Measurements from ENCODE around the gene PTPN13.

Gene PTPN13

DNA sequence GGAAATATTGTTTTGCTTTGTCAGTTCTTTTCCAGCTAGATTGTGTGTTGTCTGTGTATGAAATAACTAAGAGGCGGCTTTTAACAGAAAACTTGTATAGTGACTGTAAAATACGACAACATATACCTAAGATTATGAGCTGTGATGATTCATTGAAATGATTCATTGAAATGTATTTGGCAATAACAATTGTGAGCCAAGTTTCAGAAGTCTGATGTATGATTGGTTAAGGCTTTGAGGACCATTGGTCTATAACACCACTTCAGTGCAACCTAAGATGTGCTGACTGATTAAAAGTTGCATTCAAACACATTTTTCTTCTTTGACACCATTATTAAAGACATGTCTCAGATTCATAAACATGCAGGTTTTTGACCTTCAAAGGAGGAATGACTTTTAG, 76.6 kb downstream of the PTPN13 start:
- no peak overlapping the region for H3K4me2 ChIP-seq
- H3K36me3 ChIP-seq, result no peaks in the 10 kb centered on the region
- no peaks in the 10 kb centered on the region for H3K9me3 ChIP-seq (replicated peaks in 1 of 11)
- no peaks in the 10 kb centered on the region for H3K4me1 ChIP-seq
- no peak overlapping the region for H3K9ac ChIP-seq
- H3K4me3 ChIP-seq, result no peak overlapping the region
- H4K20me1 ChIP-seq, result no peaks in the 10 kb centered on the region
- H3K27me3 ChIP-seq, result no peaks in the 10 kb centered on the region
- TF ChIP-seq Cebpa-rat (IDR thresholded peaks at IDR 0.05), result no peak
- H3K27ac ChIP-seq, result no peak overlapping the region

DNA sequence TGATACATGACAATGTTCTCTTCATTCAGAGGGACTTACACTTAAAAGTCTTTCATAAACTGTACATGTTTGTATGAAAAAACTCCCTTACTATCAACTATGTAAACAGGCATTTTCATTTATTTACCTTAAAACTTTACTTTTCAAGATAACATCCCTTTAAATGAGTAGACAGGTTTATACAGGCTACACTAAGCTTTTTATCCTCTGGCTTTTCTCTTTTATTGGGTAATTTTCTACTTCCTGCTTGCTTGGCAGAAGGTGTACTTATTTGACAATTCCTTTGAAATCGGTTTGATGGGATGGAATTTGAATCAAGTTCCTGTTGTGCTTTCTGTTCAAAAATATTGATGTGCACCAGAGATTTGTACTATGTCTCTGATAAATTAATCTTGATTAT, 81.4 kb downstream of the PTPN13 start:
- no peak overlapping the region for H3K4me2 ChIP-seq
- no peak overlapping the region for H3K9ac ChIP-seq
- H3K27me3 ChIP-seq, result no peaks in the 10 kb centered on the region
- no peaks in the 10 kb centered on the region for H3K36me3 ChIP-seq
- no peak overlapping the region for H3K4me3 ChIP-seq
- no peaks in the 10 kb centered on the region for H3K9me3 ChIP-seq (replicated peaks in 1 of 11)
- H3K27ac ChIP-seq, result no peak overlapping the region
- H3K4me1 ChIP-seq, result no peaks in the 10 kb centered on the region
- no peaks in the 10 kb centered on the region for H4K20me1 ChIP-seq
- TF ChIP-seq Cebpa-rat (IDR thresholded peaks at IDR 0.05), result no peak

DNA sequence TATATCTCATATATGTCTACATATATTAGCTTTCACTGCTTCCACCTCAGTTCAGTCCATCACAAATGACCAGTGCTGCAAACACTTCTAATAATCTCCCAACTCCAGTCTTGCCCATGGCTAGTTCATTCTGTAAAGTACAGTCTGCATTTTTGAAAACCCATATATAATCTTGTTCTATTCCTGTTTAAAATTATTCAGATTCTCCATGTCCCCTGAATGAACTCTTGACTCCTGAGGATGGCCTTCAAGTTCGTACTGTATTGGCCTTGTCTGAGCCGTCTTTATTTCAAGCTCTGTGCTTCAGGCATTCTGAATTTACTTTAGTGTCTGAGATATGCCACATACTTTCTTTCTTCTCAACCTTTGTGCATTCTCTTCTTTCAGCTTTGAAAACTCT, 84.7 kb downstream of the PTPN13 start:
- H3K36me3 ChIP-seq, result no peaks in the 10 kb centered on the region
- H3K4me2 ChIP-seq, result no peak overlapping the region
- no peaks in the 10 kb centered on the region for H3K4me1 ChIP-seq
- no peak overlapping the region for H3K4me3 ChIP-seq
- no peaks in the 10 kb centered on the region for H3K9me3 ChIP-seq (replicated peaks in 1 of 11)
- H3K27me3 ChIP-seq, result no peaks in the 10 kb centered on the region
- no peak overlapping the region for H3K27ac ChIP-seq
- TF ChIP-seq Cebpa-rat (IDR thresholded peaks at IDR 0.05), result no peak
- no peaks in the 10 kb centered on the region for H4K20me1 ChIP-seq
- H3K9ac ChIP-seq, result no peak overlapping the region

DNA sequence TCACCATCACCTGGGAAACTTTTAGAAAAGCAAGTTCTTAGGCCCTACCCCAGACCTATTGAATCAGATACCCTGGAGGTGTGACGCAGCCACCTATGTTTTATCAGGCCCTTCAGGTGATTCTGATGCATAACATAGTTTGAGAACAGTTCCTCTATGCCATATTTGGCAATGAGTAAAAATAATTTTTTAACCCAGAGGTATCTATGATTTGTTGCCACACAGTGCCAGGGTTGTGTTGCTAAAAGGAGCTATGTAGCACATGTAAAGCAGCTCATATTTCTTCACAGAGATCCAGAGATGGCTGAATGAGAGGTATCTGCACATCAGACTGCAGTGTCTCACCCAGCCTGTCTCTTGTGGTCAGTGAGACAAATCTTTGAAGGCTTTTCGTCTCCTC, 85.3 kb downstream of the PTPN13 start:
- TF ChIP-seq Cebpa-rat (IDR thresholded peaks at IDR 0.05), result no peak
- Histone ChIP-seq H3K4me2 (no peak overlapping the region), H3K27me3 (no peaks in the 10 kb centered on the region), H3K27ac (no peak overlapping the region), H4K20me1 (no peaks in the 10 kb centered on the region), H3K9ac (no peak overlapping the region), H3K9me3 (replicated peaks in 1 of 11) (no peaks in the 10 kb centered on the region), H3K4me3 (no peak overlapping the region), H3K36me3 (no peaks in the 10 kb centered on the region), H3K4me1 (no peaks in the 10 kb centered on the region)

DNA sequence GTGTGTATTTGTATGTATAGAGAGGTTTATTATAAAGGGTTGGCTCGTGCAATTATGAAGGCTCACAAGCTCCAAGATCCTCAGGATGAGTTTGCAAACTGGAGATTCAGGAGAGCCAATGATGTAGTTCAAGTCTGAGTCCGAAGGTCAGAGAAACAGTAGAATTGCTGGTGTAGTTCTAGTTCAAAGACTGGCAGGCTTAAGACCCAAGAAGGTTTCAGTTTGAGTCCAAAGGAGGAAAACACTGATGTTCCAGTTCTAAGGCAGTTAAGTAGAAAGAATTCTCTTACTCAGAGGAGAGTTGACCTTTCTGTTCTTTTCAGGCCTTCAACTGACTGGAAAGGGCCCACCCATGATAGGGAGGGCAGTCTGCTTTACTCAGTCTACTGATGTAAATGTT, 89.1 kb downstream of the PTPN13 start:
- no peaks in the 10 kb centered on the region for H3K36me3 ChIP-seq
- no peak overlapping the region for H3K4me2 ChIP-seq
- H3K4me1 ChIP-seq, result no peaks in the 10 kb centered on the region
- no peaks in the 10 kb centered on the region for H4K20me1 ChIP-seq
- TF ChIP-seq Cebpa-rat (IDR thresholded peaks at IDR 0.05), result no peak
- no peaks in the 10 kb centered on the region for H3K9me3 ChIP-seq (replicated peaks in 1 of 11)
- H3K4me3 ChIP-seq, result no peak overlapping the region
- no peak overlapping the region for H3K27ac ChIP-seq
- no peaks in the 10 kb centered on the region for H3K27me3 ChIP-seq
- H3K9ac ChIP-seq, result no peak overlapping the region

DNA sequence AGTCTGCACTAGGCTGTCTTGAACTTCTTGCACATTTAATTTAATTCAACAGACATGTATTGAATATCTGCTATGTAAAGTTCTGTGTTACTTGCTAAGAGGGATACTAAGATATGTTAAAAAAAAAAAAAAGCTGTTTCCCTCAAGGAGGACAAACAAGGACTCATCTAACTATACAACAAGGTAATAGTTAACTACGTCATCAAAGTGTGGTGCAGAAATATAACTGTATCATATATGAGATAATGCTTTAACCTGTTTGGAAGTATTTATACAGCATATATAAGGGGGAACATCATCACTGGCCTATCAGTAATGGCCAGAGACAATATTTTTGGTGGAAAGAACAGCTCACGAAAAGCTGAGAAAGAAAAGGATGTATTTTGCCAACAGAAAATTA, 89.9 kb downstream of the PTPN13 start:
- no peaks in the 10 kb centered on the region for H3K4me1 ChIP-seq
- H3K36me3 ChIP-seq, result no peaks in the 10 kb centered on the region
- H3K9me3 ChIP-seq (replicated peaks in 1 of 11), result no peaks in the 10 kb centered on the region
- no peak for TF ChIP-seq Cebpa-rat (IDR thresholded peaks at IDR 0.05)
- no peaks in the 10 kb centered on the region for H3K27me3 ChIP-seq
- no peak overlapping the region for H3K4me3 ChIP-seq
- H3K4me2 ChIP-seq, result no peak overlapping the region
- no peak overlapping the region for H3K9ac ChIP-seq
- no peaks in the 10 kb centered on the region for H4K20me1 ChIP-seq
- H3K27ac ChIP-seq, result no peak overlapping the region

DNA sequence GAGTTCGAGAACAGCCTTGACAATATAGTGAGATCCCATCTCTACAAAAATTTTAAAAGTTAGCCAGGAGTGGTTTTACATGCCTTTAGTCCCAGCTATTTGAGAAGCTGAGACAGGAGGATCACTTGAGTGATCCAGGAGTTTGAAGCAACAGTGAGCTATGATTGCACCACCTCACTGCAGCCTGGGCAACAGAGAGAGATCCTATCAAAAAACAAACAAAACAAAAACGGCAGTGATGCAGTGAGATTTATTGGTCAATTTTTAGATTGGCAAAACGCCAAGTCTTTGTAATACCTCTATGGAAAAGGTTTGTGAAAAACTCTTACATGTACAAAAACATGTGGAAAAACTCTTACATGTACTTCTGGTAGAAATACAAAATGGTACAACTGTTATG, 91.3 kb downstream of the PTPN13 start:
- H3K4me3 ChIP-seq, result no peak overlapping the region
- H3K9me3 ChIP-seq (replicated peaks in 1 of 11), result no peaks in the 10 kb centered on the region
- no peaks in the 10 kb centered on the region for H3K36me3 ChIP-seq
- no peaks in the 10 kb centered on the region for H4K20me1 ChIP-seq
- no peaks in the 10 kb centered on the region for H3K27me3 ChIP-seq
- H3K9ac ChIP-seq, result no peak overlapping the region
- TF ChIP-seq Cebpa-rat (IDR thresholded peaks at IDR 0.05), result no peak
- H3K4me1 ChIP-seq, result no peaks in the 10 kb centered on the region
- H3K27ac ChIP-seq, result no peak overlapping the region
- no peak overlapping the region for H3K4me2 ChIP-seq

DNA sequence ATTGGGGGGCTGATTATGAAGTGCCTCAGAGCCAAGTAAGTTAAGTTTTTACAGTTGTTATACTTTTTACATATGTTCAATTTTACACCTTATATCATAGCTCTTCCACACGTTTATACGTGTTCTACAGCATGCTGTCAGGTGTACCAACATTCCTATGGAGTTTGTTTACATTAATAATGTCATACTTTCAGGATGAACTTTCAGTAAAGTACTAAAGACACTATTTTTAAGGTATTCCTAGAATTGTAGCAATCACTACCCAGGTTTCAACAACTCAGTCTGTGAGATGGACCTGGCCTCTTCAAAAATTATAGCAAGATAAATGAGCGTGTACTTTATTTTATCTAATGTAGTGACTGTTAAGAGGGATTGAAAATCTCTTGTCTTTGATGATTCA, 92.6 kb downstream of the PTPN13 start:
- Histone ChIP-seq H3K27me3 (no peaks in the 10 kb centered on the region), H3K4me1 (no peaks in the 10 kb centered on the region), H3K27ac (no peak overlapping the region), H3K9me3 (replicated peaks in 1 of 11) (no peaks in the 10 kb centered on the region), H3K9ac (no peak overlapping the region), H3K4me3 (no peak overlapping the region), H3K36me3 (no peaks in the 10 kb centered on the region), H3K4me2 (no peak overlapping the region), H4K20me1 (no peaks in the 10 kb centered on the region)
- TF ChIP-seq Cebpa-rat (IDR thresholded peaks at IDR 0.05), result no peak

DNA sequence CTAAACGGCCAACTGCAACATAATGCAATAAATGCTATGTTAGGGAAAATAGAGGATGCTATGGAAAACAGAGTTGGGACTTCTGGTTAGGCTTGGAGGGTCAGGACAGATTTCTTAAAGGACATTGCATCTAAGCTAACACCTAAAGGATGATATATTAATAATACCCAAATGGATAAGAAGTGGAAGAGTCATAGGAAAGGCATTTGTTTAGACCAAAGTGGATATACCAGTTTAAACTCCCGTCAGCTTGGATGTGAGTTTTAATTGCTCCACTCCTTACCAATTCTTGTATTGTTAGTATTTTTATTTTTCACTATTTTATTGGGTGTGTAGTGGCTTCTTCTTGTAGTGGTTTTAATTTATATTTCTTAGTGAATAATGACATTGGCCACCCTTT, 93.9 kb downstream of the PTPN13 start:
- H3K27ac ChIP-seq, result no peak overlapping the region
- no peaks in the 10 kb centered on the region for H3K36me3 ChIP-seq
- H3K27me3 ChIP-seq, result no peaks in the 10 kb centered on the region
- H3K4me1 ChIP-seq, result no peaks in the 10 kb centered on the region
- no peak for TF ChIP-seq Cebpa-rat (IDR thresholded peaks at IDR 0.05)
- no peak overlapping the region for H3K9ac ChIP-seq
- no peaks in the 10 kb centered on the region for H4K20me1 ChIP-seq
- H3K4me2 ChIP-seq, result no peak overlapping the region
- no peaks in the 10 kb centered on the region for H3K9me3 ChIP-seq (replicated peaks in 1 of 11)
- no peak overlapping the region for H3K4me3 ChIP-seq

DNA sequence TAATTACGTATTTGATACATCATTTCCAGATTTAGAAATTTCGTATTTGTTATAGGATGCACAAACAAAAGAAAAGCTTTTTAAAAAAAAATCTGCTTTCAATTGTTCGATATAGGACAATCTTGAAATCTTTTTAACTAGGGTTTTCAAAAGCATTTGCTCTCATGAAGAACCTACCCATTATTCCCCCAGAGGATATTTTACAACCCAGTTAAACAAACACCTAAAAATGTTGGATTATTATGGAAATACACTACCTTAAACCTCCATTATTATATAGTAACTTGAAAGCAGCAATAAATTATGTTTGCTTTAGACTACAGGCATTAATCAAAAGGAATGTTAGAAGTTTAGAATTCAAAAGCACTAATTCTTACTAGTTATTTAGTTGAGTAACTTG, 110.5 kb downstream of the PTPN13 start:
- Histone ChIP-seq H3K27me3 (no peaks in the 10 kb centered on the region), H3K4me3 (no peak overlapping the region), H3K9me3 (replicated peaks in 1 of 11) (no peaks in the 10 kb centered on the region), H3K4me1 (no peaks in the 10 kb centered on the region), H3K36me3 (no peaks in the 10 kb centered on the region), H4K20me1 (no peaks in the 10 kb centered on the region), H3K27ac (no peak overlapping the region), H3K9ac (no peak overlapping the region), H3K4me2 (no peak overlapping the region)
- TF ChIP-seq Cebpa-rat (IDR thresholded peaks at IDR 0.05), result no peak
